GM19043 (cell line): ENCODE measurements around the gene ADAMTS16.

Experiments used
- ATAC-seq: cut with Tn5 transposase; IDR thresholded peaks from one replicate; pipeline ENCODE4 v1.9.1; 2021; ENCODE audit warnings: low read depth; ENCODE audit not compliant: unreplicated experiment

Gene ADAMTS16

GRCh38 chr5:5182508-5183188, 42.5 kb downstream of the ADAMTS16 start:
- no peak for ATAC-seq

- ATAC-seq: no peak
These were observed 43.1 kb downstream of the ADAMTS16 start for GRCh38 chr5:5183189-5183699.

GRCh38 chr5:5183933-5184332, 43.8 kb downstream of the ADAMTS16 start:
- no peak for ATAC-seq

- no peak for ATAC-seq
These were observed 48.4 kb downstream of the ADAMTS16 start for GRCh38 chr5:5188376-5189050.

- ATAC-seq: no peak
These were observed 48.9 kb downstream of the ADAMTS16 start for GRCh38 chr5:5189051-5189430.

GRCh38 chr5:5191906-5192305, 51.8 kb downstream of the ADAMTS16 start:
- no peak for ATAC-seq

GRCh38 chr5:5192681-5193080, 52.6 kb downstream of the ADAMTS16 start:
- no peak for ATAC-seq

GRCh38 chr5:5195128-5195918, 55.2 kb downstream of the ADAMTS16 start:
- no peak for ATAC-seq

GRCh38 chr5:5198135-5198534, 58.0 kb downstream of the ADAMTS16 start:
- ATAC-seq: no peak

- ATAC-seq: no peak
These were observed 58.7 kb downstream of the ADAMTS16 start for GRCh38 chr5:5198815-5199214.

GRCh38 chr5:5199495-5199894, 59.4 kb downstream of the ADAMTS16 start:
- ATAC-seq: no peak

- ATAC-seq: no peak
These were observed 60.0 kb downstream of the ADAMTS16 start for GRCh38 chr5:5200133-5200532.

- no peak for ATAC-seq
These were observed 62.2 kb downstream of the ADAMTS16 start for GRCh38 chr5:5202321-5202720.

GRCh38 chr5:5203451-5203850, 63.3 kb downstream of the ADAMTS16 start:
- ATAC-seq: no peak

GRCh38 chr5:5207828-5208227, 67.7 kb downstream of the ADAMTS16 start:
- ATAC-seq: no peak

- no peak for ATAC-seq
These were observed 69.0 kb downstream of the ADAMTS16 start for GRCh38 chr5:5209089-5209488.

- no peak for ATAC-seq
These were observed 69.6 kb downstream of the ADAMTS16 start for GRCh38 chr5:5209510-5210286.

- peak; percentile 82 for ATAC-seq
These were observed 77.2 kb downstream of the ADAMTS16 start for GRCh38 chr5:5217371-5217770.

- no peak for ATAC-seq
These were observed 78.3 kb downstream of the ADAMTS16 start for GRCh38 chr5:5218396-5218795.

GRCh38 chr5:5219541-5219940, 79.4 kb downstream of the ADAMTS16 start:
- no peak for ATAC-seq
